Suprapubic skin (tissue), 4 donors: ENCODE data around the gene SDR39U1. TPM values are rescaled to one million over a fixed set of nuclear protein-coding genes. Genes with fewer than 3 reads are reported as not detected.

Experiments
- DNase-seq, 2 donors: peaks; one replicate each; pipeline ENCODE4 v3.0.0-alpha.2; 2019; ENCODE audit warnings: low spot score in 2 of 2
- H3K27ac ChIP-seq: fragments of 200-600 bp; sonication (generic); one replicate; pipeline ENCODE4 v1.5.1; 2019
- H3K27me3 ChIP-seq: fragments of 200-600 bp; sonication (generic); one replicate; pipeline ENCODE4 v1.5.1; 2019
- H3K36me3 ChIP-seq: fragments of 200-600 bp; sonication (generic); one replicate; pipeline ENCODE4 v1.5.1; 2019
- H3K4me1 ChIP-seq: fragments of 200-600 bp; sonication (generic); one replicate; pipeline ENCODE4 v1.5.1; 2019
- H3K4me3 ChIP-seq: fragments of 200-600 bp; sonication (generic); one replicate; pipeline ENCODE4 v1.5.1; 2019; ENCODE audit warnings: mild to moderate bottlenecking
- H3K9me3 ChIP-seq: fragments of 200-600 bp; sonication (generic); one replicate; pipeline ENCODE4 v1.5.1; 2019
- CTCF ChIP-seq, 2 donors: fragments of 200-600 bp in 1 of 2; fragments of 450-650 bp in 1 of 2; sonication (generic) in 1 of 2; IDR thresholded peaks; one replicate each; pipeline ENCODE4 v1.5.1; 2016 to 2019; ENCODE audit warnings: antibody characterized with exemption in 2 of 2, mild to moderate bottlenecking in 1 of 2, moderate library complexity in 1 of 2
- EP300 ChIP-seq: sonication (generic); formaldehyde crosslinking; IDR thresholded peaks from one replicate; pipeline ENCODE4 v1.6.1; 2017; ENCODE audit warnings: antibody characterized with exemption
- POLR2A ChIP-seq, 2 donors: fragments of 450-650 bp; IDR thresholded peaks; one replicate each; pipeline ENCODE4 v1.6.1; 2017; ENCODE audit warnings: antibody characterized with exemption in 2 of 2, mild to moderate bottlenecking in 2 of 2, moderate library complexity in 2 of 2
- POLR2AphosphoS5 ChIP-seq, 3 donors: sonication (generic); formaldehyde crosslinking; IDR thresholded peaks; one replicate each; pipeline ENCODE4 v1.6.1; 2017; ENCODE audit warnings: antibody characterized with exemption in 3 of 3
- WGBS: methylation state at CpG from one replicate; pipeline ENCODE4 v1.1.5; 2018; 5-methylcytosine and 5-hydroxymethylcytosine counted together
- total RNA-seq, 4 donors: library from RNA; depleted of rRNA; stranded (reverse); fragments of >200 nt; gene quantifications; one replicate each; pipeline ENCODE4 v1.1.0, GENCODE V29; 2016

The SDR39U1 gene
- total RNA-seq, 4 donors from 2014 or later = 30.1 to 82.3 (median 38.6) TPM

GRCh38 chr14:24427537-24428508 is 14.8 kb downstream of the SDR39U1 start:
- Histone ChIP-seq H3K4me1 (peaks cover 72% of the 10 kb centered on the region), H3K27ac (no peak overlapping the region), H3K4me3 (no peak overlapping the region), H3K27me3 (no peaks in the 10 kb centered on the region), H3K36me3 (peaks cover 9% of the 10 kb centered on the region), H3K9me3 (no peaks in the 10 kb centered on the region)
- TF ChIP-seq EP300 (no peak), POLR2AphosphoS5 (IDR thresholded peaks at IDR 0.05) (no peak), CTCF (IDR thresholded peaks at IDR 0.05) (no peak), POLR2A (IDR thresholded peaks at IDR 0.05) (no peak)
- peak in 1 of 2 donors; percentile 58 for DNase-seq
- WGBS = 87% methylated on average over 15 of the region's 18 CpGs

GRCh38 chr14:24426912-24427536 is 15.6 kb downstream of the SDR39U1 start:
- Histone ChIP-seq H3K4me3 (no peak overlapping the region), H3K27me3 (no peaks in the 10 kb centered on the region), H3K27ac (no peak overlapping the region), H3K4me1 (peaks cover 64% of the 10 kb centered on the region), H3K9me3 (no peaks in the 10 kb centered on the region), H3K36me3 (peaks cover 1% of the 10 kb centered on the region)
- TF ChIP-seq POLR2AphosphoS5 (IDR thresholded peaks at IDR 0.05) (no peak), POLR2A (IDR thresholded peaks at IDR 0.05) (no peak), EP300 (no peak), CTCF (IDR thresholded peaks at IDR 0.05) (no peak)
- WGBS = 47% methylated on average over 6 of the region's 8 CpGs
- DNase-seq = peak in 1 of 2 donors; percentile 35

GRCh38 chr14:24426150-24426911 is 16.2 kb downstream of the SDR39U1 start:
- DNase-seq = no peak
- WGBS = 85% methylated on average over 2 of the region's 2 CpGs
- Histone ChIP-seq H3K27me3 (no peaks in the 10 kb centered on the region), H3K4me1 (peaks cover 57% of the 10 kb centered on the region), H3K36me3 (no peaks in the 10 kb centered on the region), H3K4me3 (no peak overlapping the region), H3K9me3 (no peaks in the 10 kb centered on the region), H3K27ac (no peak overlapping the region)
- TF ChIP-seq EP300 (no peak), CTCF (IDR thresholded peaks at IDR 0.05) (no peak), POLR2AphosphoS5 (IDR thresholded peaks at IDR 0.05) (no peak), POLR2A (IDR thresholded peaks at IDR 0.05) (no peak)

- WGBS = 17% methylated on average over 3 of the region's 3 CpGs
- H3K4me3 ChIP-seq = no peak overlapping the region
- no peaks in the 10 kb centered on the region for H3K27me3 ChIP-seq
- peaks cover 51% of the 10 kb centered on the region for H3K4me1 ChIP-seq
- no peaks in the 10 kb centered on the region for H3K9me3 ChIP-seq
- peak overlapping the region; percentile 57 for H3K27ac ChIP-seq
- TF ChIP-seq POLR2AphosphoS5 (IDR thresholded peaks at IDR 0.05) = no peak
- no peak for TF ChIP-seq EP300
- TF ChIP-seq CTCF (IDR thresholded peaks at IDR 0.05) = no peak
- TF ChIP-seq POLR2A (IDR thresholded peaks at IDR 0.05) = no peak
- H3K36me3 ChIP-seq = no peaks in the 10 kb centered on the region
- DNase-seq = no peak
Measured at GRCh38 chr14:24425704-24426103, 16.9 kb downstream of the SDR39U1 start.
